GM18507 (cell line): Measurements from ENCODE around the gene COL5A2.

Source experiments
- DNase-seq: peaks from one replicate; pipeline ENCODE4 v3.0.0; 2011; ENCODE audit warnings: low read depth; ENCODE audit not compliant: insufficient read length; ENCODE audit errors: extremely low spot score
- FAIRE-seq: peaks from 2 replicates; lab custom pipeline; 2011; peaks lifted over from hg19 to GRCh38; lab: Jason Lieb, UNC

The COL5A2 gene

DNA sequence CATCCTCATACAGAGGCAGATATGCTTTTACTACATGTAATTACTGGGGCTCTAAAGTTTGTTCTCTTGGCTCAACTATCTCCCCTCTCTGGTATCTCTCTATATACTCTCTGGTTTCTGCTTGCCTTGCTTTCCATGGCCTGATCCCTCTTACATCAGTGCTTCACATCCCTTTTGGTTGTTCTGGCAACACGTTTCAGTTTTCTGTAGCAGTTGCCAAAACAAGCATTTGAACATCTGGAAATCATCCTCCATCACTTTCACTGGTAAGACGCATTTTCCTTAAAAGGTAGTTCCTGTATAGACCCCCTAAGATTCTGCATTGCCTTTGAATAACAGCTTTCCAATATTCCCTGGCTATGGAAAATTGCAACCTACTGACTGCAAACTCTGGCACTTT lies 25.9 kb downstream of the COL5A2 start:
- FAIRE-seq: no peak
- no peak for DNase-seq

GRCh38 chr2:189152483-189152882 lies 27.1 kb downstream of the COL5A2 start:
- no peak for FAIRE-seq

GRCh38 chr2:189151906-189152305 lies 27.7 kb downstream of the COL5A2 start:
- DNase-seq: no peak
- FAIRE-seq: no peak

More at GRCh38 chr2:189152483-189152882, 27.1 kb downstream of the COL5A2 start:
- no peak for DNase-seq

- no peak for FAIRE-seq
- DNase-seq: no peak
Observed at GRCh38 chr2:189150033-189150432, 29.5 kb downstream of the COL5A2 start.

- FAIRE-seq (no peak), DNase-seq (no peak)
Observed at GRCh38 chr2:189147989-189148388, 31.6 kb downstream of the COL5A2 start.

- DNase-seq (no peak), FAIRE-seq (no peak)
Observed at GRCh38 chr2:189147361-189147760, 32.2 kb downstream of the COL5A2 start.

- DNase-seq: no peak
- no peak for FAIRE-seq
Observed at GRCh38 chr2:189146553-189146952, 33.0 kb downstream of the COL5A2 start.

DNA sequence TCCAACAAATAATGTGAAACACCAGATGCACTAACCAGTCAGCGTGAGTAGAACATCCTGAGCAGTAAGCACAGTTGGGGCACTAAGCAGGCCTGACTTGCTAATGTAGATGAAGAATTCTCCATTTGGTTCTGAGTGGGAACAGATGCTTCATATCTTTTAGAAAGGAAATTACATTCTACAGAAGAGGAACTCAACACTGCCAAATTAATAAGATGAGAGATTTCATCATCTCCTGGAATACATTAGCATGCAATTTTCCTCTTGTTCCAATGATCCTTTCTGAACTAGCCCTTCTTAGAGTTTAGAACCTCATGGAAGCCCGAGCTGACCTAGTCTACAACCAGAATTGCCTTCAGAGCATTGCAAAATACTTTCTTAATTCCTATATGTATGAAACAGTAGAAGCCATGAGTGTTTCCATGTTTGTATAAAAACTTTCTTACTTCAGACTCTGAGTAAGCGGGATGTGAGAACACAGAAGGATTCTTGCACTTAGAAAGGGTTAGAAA lies 34.8 kb downstream of the COL5A2 start:
- DNase-seq (no peak), FAIRE-seq (no peak)

DNA sequence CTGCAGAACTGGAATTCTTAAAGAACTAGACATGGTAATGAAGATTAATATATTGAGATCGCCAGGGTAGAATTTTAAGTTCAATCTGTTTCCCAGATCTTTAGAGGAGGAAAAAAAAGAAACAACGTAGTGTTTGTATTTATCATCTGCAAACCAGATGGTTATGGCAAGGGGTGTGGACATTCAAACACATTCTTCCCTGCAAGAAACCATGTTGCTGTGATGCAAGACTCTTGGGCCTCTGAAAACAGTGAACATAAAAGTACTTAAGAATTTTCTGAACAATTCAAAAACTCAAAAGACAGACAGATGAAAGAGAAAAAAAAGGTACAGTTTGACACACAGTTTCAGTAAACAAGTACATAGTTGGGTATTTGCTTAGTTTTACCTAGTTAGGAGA lies 35.6 kb downstream of the COL5A2 start:
- no peak for DNase-seq
- FAIRE-seq: no peak

GRCh38 chr2:189142893-189143759 lies 36.4 kb downstream of the COL5A2 start:
- peak; percentile 5 for DNase-seq
- FAIRE-seq: peak; percentile 77

- FAIRE-seq (no peak), DNase-seq (no peak)
Observed at GRCh38 chr2:189138800-189139199, 40.8 kb downstream of the COL5A2 start.

GRCh38 chr2:189137519-189137918 lies 42.0 kb downstream of the COL5A2 start:
- FAIRE-seq (no peak), DNase-seq (no peak)

DNA sequence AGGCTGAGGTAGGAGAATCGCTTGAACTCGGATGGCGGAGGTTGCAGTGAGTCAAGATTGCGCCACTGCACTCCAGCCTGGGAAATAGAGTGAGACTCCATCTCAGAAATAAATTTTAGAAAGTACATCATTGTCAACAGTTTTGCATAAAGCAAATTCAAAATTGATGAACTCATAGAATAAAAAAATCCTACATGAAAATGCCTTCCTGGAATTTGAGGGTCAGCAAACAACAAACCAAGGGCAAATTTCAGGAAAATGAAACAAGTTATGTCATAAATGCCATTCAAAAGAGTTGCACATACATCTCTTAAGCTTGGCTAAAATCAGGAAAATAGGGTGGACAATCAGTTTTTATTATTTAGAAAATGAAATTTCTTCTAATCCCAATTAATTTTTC lies 45.1 kb downstream of the COL5A2 start:
- FAIRE-seq (no peak), DNase-seq (no peak)

DNA sequence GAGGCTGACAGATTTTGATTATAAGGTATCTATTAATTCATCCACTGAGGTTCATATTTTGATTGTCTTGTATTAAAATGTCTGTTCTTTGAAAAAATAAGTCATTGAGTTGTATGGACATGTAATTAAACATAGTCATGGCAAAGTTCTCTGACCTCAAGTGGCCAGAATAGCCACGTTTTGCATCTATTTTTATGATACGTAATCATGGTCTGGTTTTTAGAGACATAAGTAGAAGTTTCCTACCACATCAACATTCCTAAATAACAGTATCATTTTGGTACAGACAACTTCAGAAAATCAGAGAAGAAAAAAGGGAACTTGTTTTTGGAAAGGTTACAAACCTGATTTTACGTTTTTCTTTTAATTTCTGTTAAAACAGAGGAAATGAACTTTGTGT lies 47.6 kb downstream of the COL5A2 start:
- no peak for DNase-seq
- no peak for FAIRE-seq

- DNase-seq (no peak), FAIRE-seq (no peak)
Observed at GRCh38 chr2:189129971-189130370, 49.6 kb downstream of the COL5A2 start.

DNA sequence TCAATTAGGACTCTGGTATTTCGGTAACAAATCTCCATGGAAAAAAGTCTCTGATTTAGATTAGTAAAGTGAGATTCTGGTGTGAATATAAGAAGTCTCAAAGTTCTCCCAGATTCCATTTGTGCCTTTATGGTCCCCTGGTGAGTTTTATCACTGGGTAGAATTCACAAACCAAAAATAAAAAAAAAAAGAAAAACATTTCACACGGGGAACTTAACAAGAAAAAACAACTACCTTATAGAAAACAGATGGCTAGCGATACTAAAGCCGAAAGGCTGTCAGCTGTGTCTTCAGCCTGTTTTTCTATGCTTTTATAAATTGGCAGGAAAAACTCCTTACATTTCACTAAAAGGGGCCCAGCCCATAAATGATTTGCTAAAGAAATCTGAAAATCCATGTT lies 50.6 kb downstream of the COL5A2 start:
- DNase-seq (no peak), FAIRE-seq (no peak)

DNA sequence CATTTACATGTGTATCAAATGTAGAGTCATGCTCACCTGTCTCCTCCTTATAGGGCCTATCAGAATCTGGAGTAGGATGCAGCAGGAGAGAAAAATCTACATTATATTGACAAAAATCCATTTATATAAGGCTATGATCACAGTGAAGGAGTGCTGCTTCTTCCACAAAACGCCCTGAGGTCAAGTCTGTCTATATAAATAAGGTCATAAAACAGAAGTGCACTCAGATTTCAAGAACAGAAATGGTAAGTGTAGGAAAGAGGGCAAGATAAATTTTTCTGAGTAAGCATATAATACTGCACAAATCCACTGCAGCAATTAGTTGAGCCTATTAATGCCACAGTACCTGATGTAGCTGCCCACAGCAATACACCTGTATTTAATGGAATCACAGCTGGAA lies 51.8 kb downstream of the COL5A2 start:
- no peak for DNase-seq
- FAIRE-seq: no peak

GRCh38 chr2:189125195-189125594 lies 54.4 kb downstream of the COL5A2 start:
- FAIRE-seq (no peak), DNase-seq (no peak)

DNA sequence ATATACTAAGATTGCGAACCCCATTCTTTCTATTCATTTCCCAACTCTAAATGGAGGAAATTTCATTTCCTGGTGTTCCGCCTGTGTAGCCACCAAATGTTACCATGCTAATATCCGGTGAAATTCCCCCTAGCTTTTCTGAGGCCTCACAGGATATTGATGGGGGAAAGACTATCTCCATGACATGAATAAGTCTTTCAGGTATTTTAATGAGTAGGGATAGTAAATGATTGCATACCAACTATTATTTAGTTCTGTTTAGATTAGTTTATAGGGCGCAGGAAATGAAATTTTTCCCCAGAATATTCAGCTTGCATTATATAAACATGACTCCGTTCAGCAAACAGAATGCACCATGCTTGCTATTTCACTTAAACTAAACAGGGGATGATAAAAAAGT lies 55.4 kb downstream of the COL5A2 start:
- FAIRE-seq (no peak), DNase-seq (no peak)

DNA sequence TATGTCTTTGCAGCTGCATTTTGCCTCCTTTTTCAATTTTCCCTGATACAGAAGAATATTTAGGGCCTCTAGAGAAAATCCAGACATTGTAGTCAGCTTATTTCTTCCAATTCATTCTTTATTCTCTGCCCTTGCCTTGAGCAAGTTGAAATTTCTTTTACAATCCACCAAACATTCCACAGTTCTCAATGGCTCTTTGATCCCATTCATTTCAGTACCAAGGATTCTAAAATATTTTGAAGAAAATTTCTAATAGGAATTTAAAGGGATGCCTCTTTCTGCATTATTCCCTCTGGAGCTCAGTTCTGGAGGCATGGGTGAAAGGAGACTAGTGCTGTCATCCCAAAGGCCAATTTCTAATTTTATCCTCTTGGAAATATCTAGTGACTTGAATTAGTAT lies 61.2 kb downstream of the COL5A2 start:
- FAIRE-seq (no peak), DNase-seq (no peak)

- no peak for FAIRE-seq
- DNase-seq: no peak
Observed at GRCh38 chr2:189116979-189117378, 62.6 kb downstream of the COL5A2 start.
